OCI-LY1 (cell line): ENCODE data around the gene VWA5B1.

Experiments used
- H2AFZ ChIP-seq: fragments of 200-600 bp; sonication (generic), shearing (Covaris generic); 2 replicates; pipeline ENCODE4 v1.6.0; 2014; ENCODE audit warnings: antibody characterized with exemption, mild to moderate bottlenecking, low read length
- H3F3A ChIP-seq: fragments of 200-600 bp; sonication (generic), shearing (Covaris generic); 2 replicates; pipeline ENCODE4 v1.6.0; 2014; ENCODE audit warnings: mild to moderate bottlenecking, antibody characterized with exemption, low read length, moderate library complexity; ENCODE audit not compliant: insufficient read depth
- H3K27ac ChIP-seq: fragments of 200-600 bp; sonication (generic); 2 replicates; pipeline ENCODE4 v1.5.1; 2014; ENCODE audit warnings: low read length, mixed run types, mild to moderate bottlenecking, low read depth; ENCODE audit not compliant: poor library complexity, severe bottlenecking
- H3K27me3 ChIP-seq: fragments of 200-600 bp; sonication (generic); 2 replicates; pipeline ENCODE4 v1.6.0; 2014; ENCODE audit warnings: antibody characterized with exemption, mild to moderate bottlenecking, low read length, moderate library complexity; ENCODE audit not compliant: insufficient read depth
- H3K36me3 ChIP-seq: fragments of 200-600 bp; sonication (generic); 2 replicates; pipeline ENCODE4 v1.6.1; 2014; ENCODE audit warnings: mild to moderate bottlenecking, antibody characterized with exemption, low read length, moderate library complexity, mixed read lengths; ENCODE audit not compliant: insufficient read depth
- H3K4me1 ChIP-seq: fragments of 200-600 bp; sonication (generic); 2 replicates; pipeline ENCODE4 v1.5.1; 2014; ENCODE audit warnings: mild to moderate bottlenecking, low read length, moderate library complexity; ENCODE audit not compliant: insufficient read depth, severe bottlenecking
- H3K4me2 ChIP-seq: fragments of 200-600 bp; sonication (generic), shearing (Covaris generic); 2 replicates; pipeline ENCODE4 v1.6.1; 2014; ENCODE audit warnings: low read length
- H3K4me3 ChIP-seq: fragments of 200-600 bp; sonication (generic); 2 replicates; pipeline ENCODE4 v1.5.1; 2014; ENCODE audit warnings: low read length, low read depth, mild to moderate bottlenecking, mixed read lengths; ENCODE audit not compliant: poor library complexity, severe bottlenecking
- H3K79me2 ChIP-seq: fragments of 200-600 bp; shearing (Covaris generic); 2 replicates; pipeline ENCODE4 v1.6.1; 2016; ENCODE audit warnings: mixed run types, low read length, mixed read lengths; ENCODE audit not compliant: insufficient read depth
- H3K9ac ChIP-seq: fragments of 200-600 bp; sonication (generic), shearing (Covaris generic); 2 replicates; pipeline ENCODE4 v1.6.1; 2014; ENCODE audit warnings: mild to moderate bottlenecking, low read length, mixed read lengths
- H3K9me2 ChIP-seq: fragments of 200-600 bp; sonication (generic), shearing (Covaris generic); 2 replicates; pipeline ENCODE4 v1.6.1; 2014; ENCODE audit warnings: low read depth, mild to moderate bottlenecking, low read length, mixed read lengths
- H3K9me3 ChIP-seq: fragments of 200-600 bp; shearing (Covaris generic); 2 replicates; pipeline ENCODE4 v1.6.1; 2014; ENCODE audit warnings: low read length, mixed read lengths
- H4K20me1 ChIP-seq: fragments of 200-600 bp; sonication (generic), shearing (Covaris generic); 2 replicates; pipeline ENCODE4 v1.6.0; 2016; ENCODE audit warnings: mild to moderate bottlenecking, low read length; ENCODE audit not compliant: insufficient read depth
- CTCF ChIP-seq: fragments of 200-600 bp; sonication (generic), shearing (Covaris generic); IDR thresholded peaks from 2 replicates; pipeline ENCODE4 v1.5.1; 2017; ENCODE audit warnings: mild to moderate bottlenecking, antibody characterized with exemption, low read length, moderate library complexity, mixed read lengths
- EZH2 ChIP-seq: fragments of 200-600 bp; sonication (generic), shearing (Covaris generic); IDR thresholded peaks from 2 replicates; pipeline ENCODE4 v1.8.0; 2017; ENCODE audit warnings: borderline replicate concordance, mixed run types, mild to moderate bottlenecking, antibody characterized with exemption, low read length, moderate library complexity, mixed read lengths

VWA5B1 gene

GRCh38 chr1:20373764-20374163 is 83.1 kb downstream of the VWA5B1 start:
- Histone ChIP-seq H3K79me2 (no peaks in the 10 kb centered on the region), H4K20me1 (no peaks in the 10 kb centered on the region), H3K4me2 (no peak overlapping the region), H3K9me2 (no peaks in the 10 kb centered on the region), H3K4me1 (no peaks in the 10 kb centered on the region), H3F3A (no peaks in the 10 kb centered on the region), H3K27ac (no peak overlapping the region), H3K36me3 (no peaks in the 10 kb centered on the region), H3K27me3 (no peaks in the 10 kb centered on the region; the same call in 1 of the 2 replicates), H3K9ac (no peak overlapping the region), H2AFZ (no peak overlapping the region), H3K4me3 (no peak overlapping the region), H3K9me3 (no peaks in the 10 kb centered on the region)
- no peak for TF ChIP-seq EZH2
- TF ChIP-seq CTCF: no peak

GRCh38 chr1:20375563-20375962 is 84.9 kb downstream of the VWA5B1 start:
- no peak overlapping the region for H3K9ac ChIP-seq
- H3K9me3 ChIP-seq: no peaks in the 10 kb centered on the region
- no peaks in the 10 kb centered on the region for H3K27me3 ChIP-seq
- H3K4me3 ChIP-seq: no peak overlapping the region
- H2AFZ ChIP-seq: no peak overlapping the region
- H3K79me2 ChIP-seq: no peaks in the 10 kb centered on the region
- H3K4me2 ChIP-seq: no peak overlapping the region
- H3F3A ChIP-seq: no peaks in the 10 kb centered on the region
- no peak for TF ChIP-seq CTCF
- no peak for TF ChIP-seq EZH2
- no peak overlapping the region for H3K27ac ChIP-seq
- no peaks in the 10 kb centered on the region for H4K20me1 ChIP-seq
- H3K36me3 ChIP-seq: no peaks in the 10 kb centered on the region
- H3K4me1 ChIP-seq: no peaks in the 10 kb centered on the region
- no peaks in the 10 kb centered on the region for H3K9me2 ChIP-seq

GRCh38 chr1:20376171-20376570 is 85.5 kb downstream of the VWA5B1 start:
- no peak for TF ChIP-seq EZH2
- TF ChIP-seq CTCF: no peak
- Histone ChIP-seq H4K20me1 (no peaks in the 10 kb centered on the region), H3K9me3 (no peaks in the 10 kb centered on the region), H3K9ac (no peak overlapping the region), H3K4me1 (no peaks in the 10 kb centered on the region), H2AFZ (no peak overlapping the region), H3F3A (no peaks in the 10 kb centered on the region), H3K4me3 (no peak overlapping the region), H3K27me3 (no peaks in the 10 kb centered on the region), H3K4me2 (no peak overlapping the region), H3K9me2 (no peaks in the 10 kb centered on the region), H3K79me2 (no peaks in the 10 kb centered on the region), H3K27ac (no peak overlapping the region), H3K36me3 (no peaks in the 10 kb centered on the region)
